Muscle layer of colon (tissue), 2 donors: Measurements from ENCODE around the gene AKR1A1.

Experiments
- H3K27ac ChIP-seq: one replicate; pipeline ENCODE4 v1.7.0; 2013; ENCODE audit warnings: low read depth, mild to moderate bottlenecking, low read length, moderate library complexity
- H3K27me3 ChIP-seq, 2 donors: one replicate each; pipeline ENCODE4 v1.7.0; 2013; ENCODE audit warnings: low read length in 2 of 2, mild to moderate bottlenecking in 2 of 2; ENCODE audit not compliant: insufficient read depth in 2 of 2, control insufficient read depth in 1 of 2
- H3K36me3 ChIP-seq: one replicate; pipeline ENCODE4 v1.7.0; 2013; ENCODE audit warnings: mild to moderate bottlenecking, low read length; ENCODE audit not compliant: insufficient read depth
- H3K4me1 ChIP-seq: one replicate; pipeline ENCODE4 v1.7.0; 2013; ENCODE audit warnings: mild to moderate bottlenecking, low read length; ENCODE audit not compliant: insufficient read depth
- H3K4me3 ChIP-seq, 2 donors: one replicate each; pipeline ENCODE4 v1.7.0; 2013; ENCODE audit warnings: low read length in 2 of 2, low read depth in 1 of 2, mild to moderate bottlenecking in 1 of 2, moderate library complexity in 1 of 2
- H3K9ac ChIP-seq: one replicate; pipeline ENCODE4 v1.7.0; 2013; ENCODE audit warnings: low read length
- H3K9me3 ChIP-seq: one replicate; pipeline ENCODE4 v1.7.0; 2013; ENCODE audit warnings: mild to moderate bottlenecking, low read length
- donor health status: abdominal sarcoma.
- donor health status: Adenocarcinoma of cecum.

AKR1A1 gene

DNA sequence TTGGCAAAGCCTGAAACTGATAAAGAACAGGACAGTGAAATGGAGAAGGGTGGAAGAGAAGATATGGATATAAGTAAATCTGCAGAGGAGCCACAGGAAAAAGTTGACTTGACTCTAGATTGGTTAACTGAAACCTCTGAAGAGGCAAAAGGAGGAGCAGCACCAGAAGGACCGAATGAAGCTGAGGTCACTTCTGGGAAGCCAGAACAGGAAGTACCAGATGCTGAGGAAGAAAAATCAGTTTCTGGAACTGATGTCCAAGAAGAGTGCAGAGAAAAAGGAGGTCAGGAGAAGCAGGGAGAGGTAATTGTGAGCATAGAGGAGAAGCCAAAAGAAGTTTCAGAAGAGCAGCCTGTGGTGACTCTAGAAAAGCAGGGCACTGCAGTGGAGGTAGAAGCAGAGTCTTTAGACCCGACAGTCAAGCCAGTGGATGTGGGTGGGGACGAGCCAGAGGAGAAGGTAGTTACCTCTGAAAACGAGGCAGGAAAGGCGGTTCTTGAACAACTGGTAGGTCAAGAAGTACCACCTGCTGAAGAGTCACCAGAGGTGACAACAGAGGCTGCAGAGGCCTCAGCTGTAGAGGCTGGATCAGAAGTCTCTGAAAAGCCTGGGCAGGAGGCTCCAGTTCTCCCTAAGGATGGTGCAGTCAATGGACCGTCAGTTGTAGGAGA, 56.9 kb downstream of the AKR1A1 start:
- Histone ChIP-seq H3K9ac (no peak overlapping the region), H3K36me3 (peaks cover 35% of the 10 kb centered on the region), H3K4me3 (no peak overlapping the region)

DNA sequence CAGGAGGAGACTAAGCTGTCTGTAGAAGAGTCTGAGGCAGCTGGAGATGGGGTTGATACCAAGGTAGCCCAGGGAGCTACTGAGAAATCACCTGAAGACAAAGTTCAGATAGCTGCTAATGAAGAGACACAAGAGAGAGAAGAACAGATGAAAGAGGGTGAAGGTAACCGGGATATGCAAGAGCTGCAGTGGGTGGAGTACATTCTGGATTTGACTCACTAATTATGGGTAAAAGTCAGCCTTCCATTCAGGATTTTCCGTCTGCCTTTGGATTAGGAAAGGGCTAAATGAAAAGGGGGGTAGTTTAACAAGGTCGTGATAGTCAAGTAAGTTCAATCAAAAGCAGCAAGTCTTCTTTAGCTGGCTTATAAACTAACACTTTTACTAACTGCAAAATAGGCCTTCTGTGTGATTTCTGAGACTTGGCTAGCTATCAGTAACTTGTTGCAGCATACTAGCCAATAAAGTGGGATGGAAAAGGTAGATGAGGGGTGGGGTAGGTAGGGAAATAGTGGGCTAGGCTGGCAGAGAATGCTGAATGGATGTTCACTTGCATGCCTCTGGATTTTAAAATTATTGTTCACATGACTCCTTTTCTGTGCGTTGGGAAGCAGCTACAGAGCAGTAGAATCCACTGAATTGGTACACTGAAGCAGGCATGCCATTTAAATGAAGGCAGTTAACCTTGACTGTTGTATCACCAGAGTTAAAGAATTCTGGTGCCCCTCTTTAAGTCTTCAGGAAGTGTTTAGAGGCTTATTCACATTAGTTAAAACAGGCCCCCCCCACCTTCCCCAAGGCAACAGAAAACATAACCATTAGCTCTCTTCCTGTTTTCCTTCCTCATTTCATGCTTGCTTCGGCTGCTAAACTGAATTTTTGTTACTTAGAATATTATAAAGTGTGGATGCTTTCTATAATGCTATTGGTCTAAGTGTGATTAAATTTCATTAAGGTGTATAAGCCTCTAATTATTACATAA, 57.8 kb downstream of the AKR1A1 start:
- Histone ChIP-seq H3K27ac (no peak overlapping the region), H3K9ac (no peak overlapping the region), H3K36me3 (peaks cover 41% of the 10 kb centered on the region), H3K4me3 (no peak overlapping the region), H3K9me3 (no peaks in the 10 kb centered on the region), H3K27me3 (no peaks in the 10 kb centered on the region), H3K4me1 (no peaks in the 10 kb centered on the region)

More for the DNA sequence above, 56.9 kb downstream of the AKR1A1 start:
- no peaks in the 10 kb centered on the region for H3K9me3 ChIP-seq
- H3K27ac ChIP-seq = no peak overlapping the region
- no peaks in the 10 kb centered on the region for H3K27me3 ChIP-seq
- H3K4me1 ChIP-seq = no peaks in the 10 kb centered on the region

DNA sequence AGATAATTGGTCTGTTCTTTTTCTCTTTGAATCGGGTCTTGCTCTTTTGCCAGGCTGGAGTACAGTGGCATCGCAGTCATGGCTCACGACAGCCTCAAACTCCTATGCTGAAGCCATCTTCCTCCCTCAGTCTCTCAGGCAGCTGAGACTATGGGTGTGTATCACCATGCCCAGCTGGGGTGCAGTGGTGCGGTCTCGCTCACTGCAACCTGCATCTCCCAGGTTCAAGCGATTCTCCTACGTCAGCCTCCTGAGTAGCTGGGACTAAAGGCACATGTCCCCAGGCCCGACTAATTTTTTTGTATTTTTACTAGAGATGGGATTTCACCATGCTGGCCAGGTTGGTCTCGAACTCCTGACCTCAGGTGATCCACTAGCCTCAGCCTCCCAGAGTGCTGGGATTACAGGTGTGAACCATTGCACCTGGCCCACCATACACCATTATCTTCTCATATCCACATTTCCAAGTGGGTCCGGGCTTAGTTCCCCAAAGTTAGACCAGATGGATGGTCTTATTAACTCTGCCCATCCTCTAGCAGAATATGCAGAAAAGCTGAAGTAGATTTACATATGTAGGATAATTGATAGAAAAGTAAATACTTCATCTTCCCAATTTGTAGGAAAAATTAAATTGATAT, 60.1 kb downstream of the AKR1A1 start:
- Histone ChIP-seq H3K4me1 (no peaks in the 10 kb centered on the region), H3K4me3 (no peak overlapping the region), H3K9me3 (no peaks in the 10 kb centered on the region), H3K9ac (no peak overlapping the region), H3K27me3 (no peaks in the 10 kb centered on the region), H3K27ac (no peak overlapping the region), H3K36me3 (peaks cover 47% of the 10 kb centered on the region)

DNA sequence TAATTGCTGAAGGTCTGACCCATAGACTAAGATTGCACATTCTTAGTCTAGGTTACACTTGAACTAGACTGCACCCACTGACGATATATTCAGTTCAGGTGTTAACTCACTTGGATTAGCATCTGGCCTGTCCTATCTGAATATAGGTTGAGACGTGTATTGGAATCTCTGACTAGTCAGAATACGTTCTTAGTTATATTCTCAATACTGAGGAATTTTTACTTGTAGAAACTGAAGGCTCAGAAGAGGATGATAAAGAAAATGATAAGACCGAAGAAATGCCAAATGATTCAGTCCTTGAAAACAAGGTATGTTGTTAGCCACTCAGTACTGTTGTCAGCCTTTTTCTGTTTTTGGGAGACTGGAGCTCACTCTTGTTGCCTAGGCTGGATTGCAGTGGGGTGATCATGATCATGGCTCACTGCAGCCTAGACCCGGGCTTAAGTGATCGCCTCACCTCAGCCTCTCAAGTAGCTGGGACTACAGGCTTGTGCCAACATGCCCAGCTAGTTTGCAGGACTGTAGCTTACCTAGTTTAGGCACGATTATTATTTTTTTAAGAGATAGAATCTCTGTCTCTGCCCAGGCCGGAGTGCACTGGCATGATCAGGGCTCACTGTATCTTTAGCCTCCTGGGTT, 62.4 kb downstream of the AKR1A1 start:
- Histone ChIP-seq H3K36me3 (peaks cover 62% of the 10 kb centered on the region), H3K4me1 (no peaks in the 10 kb centered on the region), H3K27me3 (no peaks in the 10 kb centered on the region), H3K4me3 (no peak overlapping the region), H3K27ac (no peak overlapping the region), H3K9ac (no peak overlapping the region), H3K9me3 (no peaks in the 10 kb centered on the region)

DNA sequence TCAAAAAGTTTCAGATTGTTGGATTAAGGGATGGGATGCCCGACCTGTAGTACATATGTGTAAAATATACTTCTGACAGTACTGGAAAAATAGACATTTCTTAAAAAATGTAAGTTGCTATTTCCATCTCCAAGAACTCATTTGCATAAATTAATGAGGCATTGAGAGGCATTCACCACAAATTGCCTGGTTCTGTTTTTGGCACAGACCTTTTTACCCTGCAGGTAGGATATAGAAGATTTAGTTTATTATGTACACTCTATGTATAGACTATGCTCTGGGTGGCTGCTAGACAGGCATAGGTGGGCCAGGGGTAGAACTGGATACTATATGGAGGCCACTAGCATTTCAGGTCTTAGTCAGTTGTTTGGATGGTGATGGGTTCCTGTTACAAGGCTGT, 65.3 kb downstream of the AKR1A1 start:
- Histone ChIP-seq H3K27ac (no peak overlapping the region), H3K27me3 (no peaks in the 10 kb centered on the region), H3K36me3 (peaks cover 55% of the 10 kb centered on the region), H3K9ac (no peak overlapping the region), H3K4me1 (peaks cover 3% of the 10 kb centered on the region), H3K9me3 (no peaks in the 10 kb centered on the region), H3K4me3 (no peak overlapping the region)

DNA sequence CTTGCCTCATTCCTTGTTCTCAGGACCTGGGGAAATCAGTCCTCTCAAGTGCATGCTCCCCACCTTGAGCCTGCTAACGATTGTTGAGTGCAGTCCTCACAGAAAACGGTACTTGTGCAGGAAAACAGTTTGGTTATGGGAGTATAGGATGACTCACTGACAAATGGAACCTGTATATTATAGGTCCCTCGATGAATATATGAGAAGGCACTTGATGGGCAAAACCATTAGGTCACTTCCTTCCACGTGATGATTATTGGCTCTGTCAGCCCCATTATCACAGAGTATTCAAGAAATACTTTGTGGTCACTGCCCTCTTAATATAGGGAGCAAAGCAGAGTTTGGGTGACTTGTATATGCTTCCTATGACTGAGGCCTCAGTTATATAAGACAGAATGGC, 67.0 kb downstream of the AKR1A1 start:
- peaks cover 55% of the 10 kb centered on the region for H3K36me3 ChIP-seq
- no peaks in the 10 kb centered on the region for H3K27me3 ChIP-seq
- no peak overlapping the region for H3K4me3 ChIP-seq
- no peak overlapping the region for H3K27ac ChIP-seq
- H3K9ac ChIP-seq = no peak overlapping the region
- no peaks in the 10 kb centered on the region for H3K9me3 ChIP-seq
- H3K4me1 ChIP-seq = peaks cover 13% of the 10 kb centered on the region

DNA sequence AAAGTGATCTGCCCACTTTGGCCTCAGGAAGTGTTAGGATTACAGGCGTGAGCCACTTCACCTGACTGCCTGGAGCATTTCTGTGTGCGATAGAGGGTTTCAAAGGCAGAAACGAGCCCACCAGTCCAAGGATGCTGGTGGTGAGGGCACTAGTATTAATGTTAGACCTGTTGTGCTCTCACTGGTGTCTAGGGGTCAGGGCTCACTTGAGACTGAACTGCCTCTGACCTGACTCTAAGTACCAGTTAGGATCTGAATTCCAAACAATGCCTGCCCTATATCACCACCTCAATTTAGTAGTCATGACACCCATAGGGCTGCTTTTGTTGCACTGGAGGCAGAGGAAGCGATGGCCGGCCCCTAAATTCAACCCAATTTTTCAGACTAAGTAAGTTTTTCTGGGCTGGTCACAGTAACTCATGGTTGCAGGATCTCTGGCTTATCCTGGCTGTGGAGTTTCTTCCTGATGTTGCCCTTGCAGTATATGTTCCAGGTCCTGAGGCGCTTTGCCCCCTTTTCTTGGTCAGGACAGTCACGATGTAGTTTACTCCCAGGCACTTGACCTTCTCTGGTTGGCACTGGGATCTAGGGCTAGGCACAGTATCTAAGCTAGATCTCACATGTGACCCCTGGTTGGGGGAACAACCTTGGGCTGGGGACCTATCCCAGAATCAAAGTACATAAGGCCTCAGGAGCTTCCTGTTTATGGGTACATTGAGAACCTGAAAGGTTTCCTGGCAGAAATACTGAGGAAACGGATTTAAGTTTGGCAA, 68.7 kb downstream of the AKR1A1 start:
- H3K9me3 ChIP-seq = no peaks in the 10 kb centered on the region
- no peak overlapping the region for H3K9ac ChIP-seq
- no peak overlapping the region for H3K27ac ChIP-seq
- no peak overlapping the region for H3K4me3 ChIP-seq
- no peaks in the 10 kb centered on the region for H3K27me3 ChIP-seq
- H3K4me1 ChIP-seq = peaks cover 13% of the 10 kb centered on the region
- peaks cover 41% of the 10 kb centered on the region for H3K36me3 ChIP-seq
